Subcutaneous abdominal adipose tissue (tissue), 5 donors: ENCODE data around the gene CXXC1.

Experiments
- H3K27ac ChIP-seq: one replicate; pipeline ENCODE4 v1.7.0; 2013; ENCODE audit warnings: low read depth, mild to moderate bottlenecking, inconsistent platforms, low read length, moderate library complexity
- H3K27me3 ChIP-seq, 5 donors: one replicate each; pipeline ENCODE4 v1.7.0; 2013; ENCODE audit warnings: low read length in 5 of 5, inconsistent platforms in 1 of 5; ENCODE audit not compliant: control insufficient read depth in 5 of 5, insufficient read depth in 4 of 5
- H3K36me3 ChIP-seq, 5 donors: one replicate each; pipeline ENCODE4 v1.7.0; 2013; ENCODE audit warnings: low read length in 5 of 5; ENCODE audit not compliant: control insufficient read depth in 5 of 5, insufficient read depth in 5 of 5
- H3K4me1 ChIP-seq, 5 donors: one replicate each; pipeline ENCODE4 v1.7.0; 2013; ENCODE audit warnings: low read length in 5 of 5, mild to moderate bottlenecking in 3 of 5, moderate library complexity in 1 of 5; ENCODE audit not compliant: control insufficient read depth in 5 of 5, insufficient read depth in 5 of 5
- H3K4me3 ChIP-seq, 5 donors: one replicate each; pipeline ENCODE4 v1.7.0; 2013; ENCODE audit warnings: low read length in 5 of 5, low read depth in 1 of 5
- H3K9ac ChIP-seq, 5 donors: one replicate each; pipeline ENCODE4 v1.7.0; 2013; ENCODE audit warnings: low read length in 5 of 5, mild to moderate bottlenecking in 4 of 5, moderate library complexity in 3 of 5
- H3K9me3 ChIP-seq, 5 donors: one replicate each; pipeline ENCODE4 v1.7.0; 2013; ENCODE audit warnings: low read length in 5 of 5; ENCODE audit not compliant: control insufficient read depth in 5 of 5
- donor health status: healthy.
- donor health status: healthy.
- donor health status: healthy.
- donor health status: healthy.
- donor health status: healthy.

Gene CXXC1

DNA sequence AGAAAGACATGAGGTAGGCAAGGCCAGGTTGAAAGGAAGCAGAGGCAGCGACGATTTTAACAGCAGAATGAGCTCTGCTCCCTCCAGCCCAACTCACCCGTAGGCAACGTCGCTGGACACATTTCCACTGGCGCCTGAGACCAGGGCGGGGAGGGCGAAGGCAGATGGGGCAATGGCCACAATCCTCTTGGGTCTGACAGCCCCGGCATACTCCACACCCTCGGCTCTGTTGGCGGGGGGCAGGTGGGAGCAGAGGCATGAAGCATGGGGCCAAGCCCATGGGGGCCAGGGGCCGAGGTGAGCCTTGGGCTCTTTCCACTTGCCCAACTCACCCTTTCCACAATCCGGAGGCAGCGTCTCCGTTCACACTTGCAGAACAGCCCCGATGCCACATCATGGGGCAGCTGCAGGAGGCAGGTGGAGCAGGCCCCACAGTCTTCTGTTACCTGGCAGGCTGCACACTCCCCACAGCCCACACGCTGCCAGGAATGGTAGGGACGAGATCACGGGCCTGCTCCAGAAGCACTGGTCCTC lies 11.9 kb downstream of the CXXC1 start:
- Histone ChIP-seq H3K4me1 (peaks cover 2 to 16% (median 12%) of the 10 kb centered on the region in 5 donors), H3K27ac (no peak overlapping the region), H3K9ac (no peak overlapping the region), H3K36me3 (peaks cover 18 to 83% (median 75%) of the 10 kb centered on the region in 5 donors), H3K27me3 (no peaks in the 10 kb centered on the region), H3K9me3 (no peaks in the 10 kb centered on the region), H3K4me3 (no peak overlapping the region)

DNA sequence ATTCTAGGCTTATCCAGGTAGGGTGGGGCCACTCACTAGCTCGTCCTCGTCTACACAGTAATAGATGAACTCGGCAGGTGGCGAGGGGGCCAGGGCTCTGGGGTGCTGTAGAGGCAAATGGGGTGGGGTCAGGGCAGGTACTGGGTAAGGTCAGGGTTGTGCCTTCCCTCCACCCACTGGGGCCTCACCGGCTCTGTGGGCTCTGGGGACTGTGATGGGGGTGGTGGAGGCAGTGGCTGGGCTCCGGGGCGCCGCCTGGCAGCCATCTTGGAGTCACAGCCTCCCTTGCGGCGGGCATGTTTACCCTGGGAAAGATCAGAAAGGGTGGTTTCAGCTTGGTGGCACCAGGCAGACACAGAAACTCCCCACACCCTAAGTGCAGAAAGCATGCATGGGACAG lies 12.6 kb downstream of the CXXC1 start:
- no peak overlapping the region for H3K27ac ChIP-seq
- H3K4me3 ChIP-seq, result no peak overlapping the region
- no peak overlapping the region for H3K9ac ChIP-seq
- H3K27me3 ChIP-seq, result no peaks in the 10 kb centered on the region
- peaks cover 0 to 10% (median 6%) of the 10 kb centered on the region in 5 donors for H3K4me1 ChIP-seq
- H3K9me3 ChIP-seq, result no peaks in the 10 kb centered on the region
- peaks cover 18 to 90% (median 79%) of the 10 kb centered on the region in 5 donors for H3K36me3 ChIP-seq

DNA sequence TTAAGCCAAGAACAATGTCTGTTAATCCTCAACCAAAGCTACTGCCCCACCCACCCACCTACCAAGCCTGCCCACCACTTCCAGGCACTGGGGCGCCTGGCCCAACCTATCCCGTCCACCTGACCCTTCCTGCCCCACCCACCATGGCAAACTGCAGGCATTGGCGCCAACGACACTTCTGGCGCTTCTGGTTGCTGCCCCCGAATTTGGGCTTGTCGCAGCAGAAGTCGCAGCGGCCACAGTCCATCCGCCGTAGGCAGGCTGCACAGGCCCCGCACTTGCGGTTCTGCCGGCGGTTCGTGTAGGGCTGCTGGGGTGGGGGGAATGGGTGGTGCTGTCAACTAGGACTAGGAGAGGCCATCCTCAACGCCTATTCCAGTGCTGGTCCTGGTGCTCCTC lies 13.4 kb downstream of the CXXC1 start:
- H3K9ac ChIP-seq, result no peak overlapping the region
- no peaks in the 10 kb centered on the region for H3K27me3 ChIP-seq
- peaks cover 18 to 93% (median 86%) of the 10 kb centered on the region in 5 donors for H3K36me3 ChIP-seq
- no peak overlapping the region for H3K4me3 ChIP-seq
- H3K9me3 ChIP-seq, result no peaks in the 10 kb centered on the region
- peaks cover 0 to 3% (median 0%) of the 10 kb centered on the region in 5 donors for H3K4me1 ChIP-seq
- no peak overlapping the region for H3K27ac ChIP-seq

DNA sequence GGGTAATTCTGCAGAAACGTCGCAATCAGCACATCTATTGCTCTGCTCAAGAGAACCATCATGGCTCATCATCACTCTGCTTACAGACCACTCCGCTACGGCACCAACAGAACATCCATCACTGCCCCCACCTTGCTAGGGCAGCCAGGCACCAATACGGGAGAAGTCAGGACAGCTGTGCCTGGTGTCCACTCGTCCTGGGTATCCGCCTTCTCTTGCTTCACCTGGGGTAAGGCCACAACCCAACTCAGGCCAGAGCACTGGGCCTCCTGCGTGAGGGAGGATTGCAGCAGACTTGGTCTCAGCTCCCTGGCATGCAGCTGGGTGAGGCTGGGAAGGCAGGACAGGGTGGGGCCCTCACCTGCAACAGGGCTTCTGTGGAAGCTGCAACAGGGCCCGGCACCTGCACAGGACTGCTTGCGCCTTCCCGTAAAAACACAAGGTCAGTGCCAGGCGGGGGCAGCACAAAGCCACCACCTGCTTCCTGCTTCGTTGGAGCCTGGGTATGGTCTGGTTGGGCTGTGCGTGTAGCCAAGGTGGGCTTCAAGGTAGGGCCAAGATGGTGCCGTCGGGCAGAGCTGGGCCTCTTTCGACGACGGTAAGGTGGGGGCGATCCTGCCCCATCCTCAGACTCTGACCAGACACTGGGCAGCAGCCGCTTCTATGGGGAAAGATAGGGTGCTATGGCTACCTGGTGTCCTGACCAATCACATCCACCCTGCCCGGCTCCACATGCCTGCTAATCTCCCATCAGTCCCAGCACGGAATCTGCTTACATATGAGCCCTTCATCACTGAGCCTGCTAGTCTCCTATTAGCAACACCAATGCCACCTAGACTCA lies 14.1 kb downstream of the CXXC1 start:
- Histone ChIP-seq H3K9ac (no peak overlapping the region), H3K27ac (no peak overlapping the region), H3K27me3 (no peaks in the 10 kb centered on the region), H3K36me3 (peaks cover 18 to 90% (median 83%) of the 10 kb centered on the region in 5 donors), H3K4me1 (peaks cover 0 to 2% (median 0%) of the 10 kb centered on the region in 5 donors), H3K9me3 (no peaks in the 10 kb centered on the region), H3K4me3 (no peak overlapping the region)

DNA sequence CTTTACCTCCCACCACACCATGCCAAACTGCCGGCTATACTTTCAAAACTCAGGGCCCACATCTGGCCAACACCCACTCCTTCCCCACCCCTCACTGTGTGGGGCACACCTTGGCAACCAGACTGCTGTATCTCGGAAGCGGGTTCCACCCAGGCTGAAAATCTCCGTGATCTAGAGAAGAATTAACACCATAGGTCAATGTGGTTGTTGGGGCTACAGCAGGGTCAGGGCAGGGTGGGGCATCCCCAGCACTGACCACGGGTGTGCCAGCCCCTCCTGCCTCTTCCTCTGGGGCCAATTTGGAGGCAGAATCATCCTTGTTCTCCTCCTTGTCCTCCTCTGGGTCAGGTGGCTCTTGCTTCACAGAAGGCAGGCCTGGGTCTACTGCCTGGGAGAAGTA lies 14.9 kb downstream of the CXXC1 start:
- Histone ChIP-seq H3K27ac (no peak overlapping the region), H3K4me3 (no peak overlapping the region), H3K36me3 (peaks cover 15 to 83% (median 80%) of the 10 kb centered on the region in 5 donors), H3K4me1 (peaks cover 2 to 11% (median 3%) of the 10 kb centered on the region in 5 donors), H3K27me3 (no peaks in the 10 kb centered on the region), H3K9me3 (no peaks in the 10 kb centered on the region), H3K9ac (no peak overlapping the region)

DNA sequence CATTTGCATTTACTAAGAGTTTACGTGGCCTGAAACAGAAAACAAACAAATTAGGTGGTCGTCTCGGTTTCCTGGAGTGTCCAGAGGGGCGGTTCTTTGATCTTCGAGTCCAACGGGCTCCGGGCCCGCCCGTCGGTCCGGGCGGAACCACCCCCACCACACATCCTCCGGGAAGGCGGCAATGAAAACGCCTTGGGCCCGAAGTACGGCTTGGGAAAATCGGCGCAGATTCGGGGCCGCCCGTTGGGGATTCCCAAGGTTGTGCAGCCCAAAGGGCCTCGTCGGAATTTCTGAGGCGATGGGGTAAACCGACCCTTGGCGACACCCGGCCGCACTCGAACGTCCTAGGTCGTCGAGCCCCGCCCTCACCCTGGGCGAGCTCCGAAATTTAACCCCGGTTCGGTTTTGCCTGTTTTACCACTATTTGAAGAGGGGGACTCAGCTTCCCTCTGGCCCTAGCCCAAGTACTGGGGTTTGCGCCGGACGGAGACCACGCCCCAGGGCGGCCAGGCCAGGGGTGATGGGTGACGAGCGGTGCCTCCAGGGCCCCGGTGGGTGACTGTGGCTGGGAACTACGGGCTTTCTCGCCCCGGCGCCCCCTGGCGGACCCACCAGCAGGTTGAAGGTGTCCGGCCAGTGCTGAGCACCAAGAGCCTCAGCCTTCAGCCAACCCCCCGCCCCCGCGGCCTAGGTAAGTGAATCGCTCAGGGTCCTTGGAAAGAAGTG lies 19.3 kb downstream of the CXXC1 start:
- Histone ChIP-seq H3K27me3 (no peaks in the 10 kb centered on the region), H3K4me1 (peaks cover 6 to 31% (median 20%) of the 10 kb centered on the region in 5 donors), H3K9me3 (no peaks in the 10 kb centered on the region), H3K27ac (peak overlapping the region; percentile 80), H3K4me3 (peak overlapping the region; percentile 22 to 73 (median 70)), H3K36me3 (peaks cover 10 to 43% (median 41%) of the 10 kb centered on the region in 5 donors), H3K9ac (peak overlapping the region in 4 of 5 donors; percentile 58 to 83 (median 76))

DNA sequence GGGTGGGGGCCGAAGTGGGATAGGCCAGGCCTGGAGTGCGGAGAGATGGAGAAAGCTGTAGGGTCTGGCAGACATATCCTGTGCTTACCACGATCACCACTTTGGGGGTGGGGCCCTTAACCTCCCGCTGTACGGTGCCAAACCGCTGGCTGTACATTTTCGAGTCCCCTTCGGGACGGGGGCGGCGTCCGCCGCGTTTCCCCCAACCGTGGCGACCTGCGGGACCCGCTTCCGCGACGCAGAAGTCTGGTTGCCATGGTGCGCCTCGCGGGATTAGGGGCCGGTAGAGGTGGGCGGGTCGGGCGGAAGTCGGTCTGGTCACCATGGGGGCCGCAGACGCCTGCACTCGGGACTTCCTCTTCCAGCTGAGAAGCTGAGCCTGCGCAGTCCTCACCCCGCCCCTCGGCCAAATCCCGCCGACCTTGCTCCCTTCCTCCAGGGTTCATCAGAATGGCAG lies 21.2 kb downstream of the CXXC1 start, which contains the start of gene CFAP53:
Gene CFAP53 (minus strand): TSS at position 248 of the 457 bp plus-strand sequence. CDS start 91 bp downstream, at position 157.
- peak within 1 kb of the TSS; percentile 80 for H3K27ac ChIP-seq
- H3K9ac ChIP-seq, result peak within 1 kb of the TSS in 4 of 5 donors; percentile 48 to 77 (median 57)
- no peaks in the 10 kb centered on the region for H3K27me3 ChIP-seq
- H3K9me3 ChIP-seq, result no peaks in the 10 kb centered on the region
- H3K4me3 ChIP-seq, result peak within 1 kb of the TSS; percentile 60 to 94 (median 92)
- peaks cover 6 to 31% (median 20%) of the 10 kb centered on the region in 5 donors for H3K4me1 ChIP-seq
- peaks cover 7 to 24% (median 21%) of the 10 kb centered on the region in 5 donors for H3K36me3 ChIP-seq

DNA sequence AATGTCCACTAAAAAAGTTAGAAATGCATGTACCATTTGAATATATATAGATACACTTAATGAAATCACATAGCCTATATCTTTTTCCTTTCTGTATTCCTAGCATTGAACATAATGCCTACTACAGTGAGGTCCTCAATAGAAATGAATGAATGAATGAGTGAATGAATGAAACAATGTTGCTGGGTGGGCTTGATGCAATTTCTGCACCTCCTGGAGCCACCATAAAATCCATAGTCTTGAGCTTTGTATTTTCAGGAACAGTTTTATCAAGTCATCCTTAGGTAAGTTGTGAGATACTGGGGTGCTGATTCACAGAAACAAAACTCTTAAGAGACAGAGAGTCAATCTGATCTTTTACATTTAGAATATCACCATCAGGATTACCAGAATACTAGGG lies 24.5 kb downstream of the CXXC1 start:
- H3K9ac ChIP-seq, result no peak overlapping the region
- H3K4me3 ChIP-seq, result no peak overlapping the region
- no peaks in the 10 kb centered on the region for H3K9me3 ChIP-seq
- H3K27ac ChIP-seq, result no peak overlapping the region
- no peaks in the 10 kb centered on the region for H3K27me3 ChIP-seq
- H3K4me1 ChIP-seq, result peaks cover 6 to 24% (median 20%) of the 10 kb centered on the region in 5 donors
- H3K36me3 ChIP-seq, result no peaks in the 10 kb centered on the region

DNA sequence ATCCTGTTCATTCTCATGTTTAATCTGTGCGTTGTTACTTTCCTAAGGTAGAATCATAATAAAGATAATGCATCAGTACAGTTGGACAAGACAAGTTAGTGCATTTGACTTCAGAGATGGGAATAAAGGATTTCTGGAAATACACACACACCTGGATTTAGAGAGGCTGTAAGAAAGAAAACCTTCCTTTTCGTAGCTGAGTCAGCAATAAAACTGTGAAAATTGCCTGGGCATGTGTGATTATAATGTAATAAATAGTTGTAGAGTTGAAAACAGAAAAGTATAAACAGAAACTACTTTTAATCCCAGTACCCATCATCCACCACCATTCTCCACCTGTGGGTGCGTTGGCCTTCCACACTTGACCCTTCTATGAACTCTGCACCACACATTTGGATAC lies 36.6 kb downstream of the CXXC1 start:
- no peaks in the 10 kb centered on the region for H3K36me3 ChIP-seq
- no peak overlapping the region for H3K27ac ChIP-seq
- H3K4me3 ChIP-seq, result no peak overlapping the region
- no peaks in the 10 kb centered on the region for H3K4me1 ChIP-seq
- H3K9ac ChIP-seq, result no peak overlapping the region
- no peaks in the 10 kb centered on the region for H3K27me3 ChIP-seq
- no peaks in the 10 kb centered on the region for H3K9me3 ChIP-seq
